GM19240 (cell line): Measurements from ENCODE around the gene EPAS1.

Source experiments
- DNase-seq: peaks from one replicate; pipeline ENCODE4 v3.0.0; 2011; ENCODE audit warnings: low spot score; ENCODE audit not compliant: insufficient read length

The EPAS1 gene

GRCh38 chr2:46319711-46320110, 22.5 kb downstream of the EPAS1 start:
- DNase-seq = no peak

DNA sequence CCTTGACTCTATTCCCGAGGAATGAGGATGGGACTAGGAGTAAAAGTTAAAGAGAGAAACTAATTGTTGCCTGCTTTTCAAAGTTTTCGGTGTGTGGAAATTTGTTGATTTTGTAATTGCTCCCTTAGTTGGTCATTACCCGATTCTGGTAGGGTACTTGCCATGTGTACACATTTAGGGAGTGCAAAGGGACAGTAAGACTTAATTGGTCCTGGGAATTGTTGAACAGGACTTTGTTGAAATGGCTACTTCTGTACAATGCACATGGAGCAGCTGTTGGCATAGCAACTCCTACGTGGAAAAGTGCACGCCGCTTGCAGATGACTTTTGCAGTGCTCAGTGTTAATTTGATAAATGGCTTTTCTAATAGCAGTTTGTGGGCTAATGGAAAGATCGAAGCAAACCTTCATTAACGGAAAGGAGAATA, 22.9 kb downstream of the EPAS1 start:
- no peak for DNase-seq

- no peak for DNase-seq
Observed at GRCh38 chr2:46323730-46324129, 26.5 kb downstream of the EPAS1 start.

DNA sequence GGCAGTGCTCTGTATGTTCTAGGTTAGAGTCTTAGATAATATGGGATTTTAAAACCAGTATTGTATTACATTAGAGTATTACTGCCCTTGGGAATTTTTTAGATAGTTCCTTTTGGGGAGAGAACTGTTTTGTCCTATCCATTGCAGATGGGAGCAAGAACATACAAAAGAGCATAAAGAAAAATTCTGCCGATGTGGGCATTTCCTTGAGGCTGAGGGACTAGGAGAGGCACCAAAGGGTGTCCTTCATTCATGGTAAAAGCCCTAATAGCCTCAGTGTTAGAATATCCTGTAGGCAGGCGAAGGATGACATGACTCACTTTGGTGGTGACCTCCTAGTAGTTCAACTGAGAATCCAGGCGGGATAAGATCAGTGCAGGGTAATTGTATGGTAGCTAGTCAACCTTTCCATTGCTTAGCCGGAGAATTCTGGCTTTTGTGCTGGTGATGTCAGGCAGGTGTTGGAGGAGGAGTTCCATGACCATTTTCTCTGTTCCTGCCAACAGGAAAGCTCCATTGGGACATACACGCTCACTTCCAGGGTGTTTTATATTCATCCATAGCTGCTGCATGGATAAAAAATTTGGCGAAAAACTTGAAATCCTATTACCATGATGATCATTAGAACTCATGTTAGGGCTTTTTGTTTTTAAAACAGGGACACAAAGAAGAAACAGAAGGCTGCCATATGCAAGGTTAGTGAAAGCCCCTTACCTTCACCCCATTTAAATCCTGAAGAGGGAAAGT, 28.1 kb downstream of the EPAS1 start:
- DNase-seq = no peak

DNA sequence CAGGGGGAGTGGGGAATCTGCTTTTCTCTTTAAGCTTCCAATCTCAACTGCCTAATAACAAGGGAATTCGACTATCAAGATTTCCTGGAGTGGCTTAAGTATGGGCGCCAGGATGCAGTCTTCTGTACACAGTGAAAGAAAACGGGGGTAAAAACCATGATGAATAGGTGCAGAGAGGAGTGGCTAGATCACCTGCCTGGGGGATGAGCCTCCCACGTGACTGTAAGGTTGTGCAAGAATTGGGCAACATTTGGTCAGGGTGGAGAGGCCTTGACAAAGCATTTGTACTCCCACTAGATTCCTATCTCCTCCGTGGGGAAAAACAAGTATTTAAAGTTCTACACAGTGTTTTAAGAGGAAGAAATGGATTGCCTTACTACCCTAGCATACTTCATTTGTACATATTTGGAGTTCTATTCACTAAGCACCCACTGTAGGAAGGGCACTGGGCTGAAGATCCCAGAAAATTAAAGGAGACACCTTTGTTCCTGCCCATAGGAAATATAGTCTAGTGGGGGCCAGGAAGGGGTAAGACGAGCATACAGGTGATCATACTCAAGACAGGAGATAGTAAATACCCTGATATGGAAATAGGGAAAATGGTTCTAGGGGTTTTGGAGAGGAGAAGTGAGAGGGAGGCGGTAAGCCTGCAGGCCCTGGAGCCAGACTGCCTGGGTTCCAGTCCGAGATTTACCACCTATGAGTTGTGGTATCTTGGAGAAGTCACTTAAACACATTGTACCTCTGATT, 29.2 kb downstream of the EPAS1 start:
- no peak for DNase-seq

DNA sequence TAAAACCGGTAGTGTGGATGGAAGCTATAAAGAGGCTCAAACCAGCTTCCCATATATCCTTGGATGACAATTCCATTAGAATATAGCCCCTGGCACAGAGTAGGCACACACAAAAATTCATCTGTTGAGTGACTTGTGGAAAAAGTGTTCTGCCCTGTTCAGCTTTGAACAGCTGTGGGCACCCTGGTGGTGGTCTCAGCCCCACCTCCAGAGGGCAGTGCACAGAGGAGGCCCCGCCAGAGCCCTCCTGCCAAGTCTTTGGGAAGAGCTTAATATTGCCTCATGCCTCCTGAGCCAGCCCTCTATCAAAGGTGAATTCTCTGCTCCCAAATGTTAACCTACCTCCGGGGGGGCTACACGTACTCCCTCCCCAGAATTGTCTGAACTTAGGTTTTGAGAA, 30.4 kb downstream of the EPAS1 start:
- no peak for DNase-seq

GRCh38 chr2:46328291-46328690, 31.1 kb downstream of the EPAS1 start:
- DNase-seq = no peak

- no peak for DNase-seq
Observed at GRCh38 chr2:46328829-46329228, 31.6 kb downstream of the EPAS1 start.

DNA sequence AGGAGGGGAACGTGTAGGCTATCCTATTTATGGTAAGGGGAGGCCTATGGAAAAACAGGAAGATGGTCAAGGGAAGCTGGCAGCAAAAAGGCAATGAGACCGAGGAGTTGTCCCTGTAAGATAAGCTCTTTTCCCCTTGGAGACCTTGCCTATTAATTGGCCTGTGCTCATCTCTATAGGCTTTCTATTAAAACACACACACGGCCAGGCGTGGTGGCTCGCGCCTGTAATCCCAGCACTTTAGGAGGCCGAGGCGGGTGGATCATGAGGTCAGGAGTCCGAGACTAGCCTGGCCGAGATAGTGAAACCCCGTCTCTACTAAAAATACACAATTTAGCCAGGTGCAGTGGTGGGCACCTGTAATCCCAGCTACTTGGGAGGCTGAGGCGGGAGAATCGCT, 32.1 kb downstream of the EPAS1 start:
- DNase-seq = no peak

DNA sequence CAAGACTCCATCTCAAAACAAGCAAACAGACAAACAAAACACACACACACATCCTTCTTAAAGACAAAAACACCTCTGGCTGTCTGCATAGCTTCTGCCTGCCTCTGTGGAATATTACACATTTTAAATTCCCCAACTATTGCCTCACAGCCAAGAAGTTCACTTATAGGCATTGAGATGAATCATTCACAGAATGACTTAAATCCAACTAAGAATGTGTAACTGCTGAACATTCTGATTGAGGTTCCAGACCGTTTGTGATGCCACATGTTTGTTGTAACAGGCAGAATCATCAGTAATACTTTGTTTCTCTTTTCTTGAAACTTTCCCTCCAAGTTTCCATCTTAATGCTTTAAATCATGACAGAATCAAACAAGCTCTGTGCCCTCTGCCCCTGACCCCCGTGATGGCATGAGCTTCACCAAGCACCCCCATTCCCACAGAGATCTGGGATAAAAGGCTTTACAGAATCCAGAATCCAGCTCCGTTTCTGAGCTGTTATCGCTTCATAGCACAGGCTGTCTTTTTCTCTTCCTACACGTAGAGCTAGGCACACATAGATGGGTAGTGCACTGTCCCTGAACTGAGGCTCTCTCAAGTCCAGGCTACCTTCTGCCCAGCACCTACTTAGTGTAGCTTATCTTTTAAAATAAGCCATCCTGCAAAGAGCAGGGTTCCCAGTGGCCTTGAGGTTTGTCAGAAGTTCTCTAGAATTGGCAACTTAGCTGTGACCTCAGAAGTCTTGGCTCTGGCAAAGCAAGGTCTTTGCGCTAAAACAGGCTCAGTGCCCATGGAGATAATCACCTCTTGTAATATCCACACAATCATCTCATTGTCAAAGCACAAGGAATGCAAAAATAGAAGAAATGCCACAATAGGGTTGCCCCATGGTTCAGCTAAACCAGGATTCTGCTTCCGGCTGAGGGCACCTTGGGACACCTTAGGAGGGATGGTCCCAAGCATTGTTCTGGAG, 32.9 kb downstream of the EPAS1 start:
- DNase-seq = no peak

GRCh38 chr2:46331109-46331766, 34.0 kb downstream of the EPAS1 start:
- no peak for DNase-seq

DNA sequence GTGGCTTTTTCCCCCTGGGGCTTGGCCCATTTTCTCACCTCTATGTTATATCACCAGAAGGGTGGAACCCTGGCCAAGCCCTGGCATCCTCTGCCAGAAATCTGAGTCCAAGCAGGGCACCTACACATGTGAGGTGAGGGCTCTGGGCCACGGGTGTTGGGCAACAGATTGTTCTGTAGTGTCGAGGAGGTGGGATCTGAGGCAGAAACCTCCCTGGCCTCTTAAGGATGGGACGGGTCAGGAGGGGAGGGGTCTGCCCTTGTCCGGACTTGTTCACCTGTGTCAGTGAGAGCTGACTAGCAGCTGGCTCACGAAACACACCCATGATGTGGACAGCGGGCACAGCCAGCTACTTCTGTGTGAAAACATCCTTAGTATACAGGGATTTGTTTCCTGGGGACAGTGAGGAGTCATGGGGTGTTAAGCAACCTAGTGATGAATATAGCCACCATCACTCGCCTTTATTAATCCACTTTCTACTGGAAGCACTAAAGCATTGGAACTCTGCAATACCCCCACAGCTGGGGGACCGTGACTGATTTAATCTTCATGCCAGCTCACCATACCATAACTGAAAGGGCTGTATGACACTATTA, 35.6 kb downstream of the EPAS1 start:
- DNase-seq = no peak

DNA sequence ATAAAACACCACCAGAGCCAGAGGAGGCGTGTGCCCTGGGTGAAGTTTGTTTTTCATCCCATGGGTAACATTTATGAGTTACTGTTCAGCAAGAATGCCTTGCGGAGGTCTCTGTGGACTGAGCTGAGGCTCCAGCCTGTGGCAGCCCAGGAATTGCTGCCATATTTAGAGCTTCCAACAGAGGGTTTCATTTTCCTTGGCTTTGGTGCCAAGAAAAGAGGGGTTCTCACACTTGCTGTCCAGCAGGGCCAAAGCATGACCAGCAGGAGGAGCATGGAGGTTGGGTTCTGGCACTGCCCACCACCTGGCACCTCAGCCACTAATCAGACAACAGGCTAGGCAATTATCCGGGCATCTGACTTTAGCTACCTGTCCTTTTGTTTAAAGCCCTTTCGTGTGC, 36.7 kb downstream of the EPAS1 start:
- DNase-seq = no peak

GRCh38 chr2:46334389-46335271, 37.4 kb downstream of the EPAS1 start:
- no peak for DNase-seq

DNA sequence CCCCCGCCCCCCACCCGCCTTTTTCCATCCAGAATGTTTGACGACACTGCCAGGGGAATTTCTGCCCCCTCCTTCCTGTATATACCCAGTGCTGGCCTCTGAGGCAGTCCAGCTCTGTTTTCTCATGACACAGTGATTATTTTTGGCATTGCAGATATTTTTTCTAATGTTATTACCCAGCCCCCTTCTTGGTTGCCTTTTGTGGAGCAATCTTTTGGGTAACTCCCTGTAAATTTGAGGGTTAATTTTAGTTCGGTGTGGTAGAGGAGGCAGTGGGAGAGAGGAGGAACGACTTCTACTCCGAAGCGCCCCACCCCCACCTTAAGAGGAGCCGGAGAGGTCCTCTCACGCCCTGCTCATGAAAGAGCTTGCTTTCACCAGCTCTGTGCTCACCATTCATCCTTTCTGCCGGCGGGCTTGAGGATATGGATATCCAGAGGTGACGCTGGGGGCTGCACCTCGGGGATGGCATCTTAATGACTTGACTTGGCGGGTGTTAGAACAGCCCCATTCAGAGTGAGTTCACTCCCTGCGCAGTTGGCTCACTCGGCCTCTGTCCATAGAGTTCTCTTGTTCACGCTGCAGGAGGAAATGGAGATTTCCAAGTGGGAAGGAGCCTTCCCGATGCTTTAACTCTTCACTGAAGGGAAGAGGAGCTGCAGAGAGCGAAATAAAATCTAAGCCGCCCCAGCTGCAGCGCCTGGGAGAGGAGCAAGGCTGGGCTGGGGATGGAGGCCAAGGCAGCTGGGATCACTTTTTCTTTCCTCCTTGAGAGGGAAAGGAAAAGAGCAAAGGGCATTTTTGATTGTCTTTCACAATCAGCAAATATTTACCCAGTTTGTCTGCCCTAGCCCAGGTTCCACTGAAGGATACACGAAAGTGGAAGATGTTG, 38.4 kb downstream of the EPAS1 start:
- DNase-seq = no peak

GRCh38 chr2:46336283-46336959, 39.2 kb downstream of the EPAS1 start:
- DNase-seq = no peak

GRCh38 chr2:46337208-46337994, 40.2 kb downstream of the EPAS1 start:
- no peak for DNase-seq
